ENCODE measurements around the gene PHYHD1.
A peak's percentile ranks its signal among the peaks of the same experiment; 100 is the strongest.

PHYHD1 gene

DNA sequence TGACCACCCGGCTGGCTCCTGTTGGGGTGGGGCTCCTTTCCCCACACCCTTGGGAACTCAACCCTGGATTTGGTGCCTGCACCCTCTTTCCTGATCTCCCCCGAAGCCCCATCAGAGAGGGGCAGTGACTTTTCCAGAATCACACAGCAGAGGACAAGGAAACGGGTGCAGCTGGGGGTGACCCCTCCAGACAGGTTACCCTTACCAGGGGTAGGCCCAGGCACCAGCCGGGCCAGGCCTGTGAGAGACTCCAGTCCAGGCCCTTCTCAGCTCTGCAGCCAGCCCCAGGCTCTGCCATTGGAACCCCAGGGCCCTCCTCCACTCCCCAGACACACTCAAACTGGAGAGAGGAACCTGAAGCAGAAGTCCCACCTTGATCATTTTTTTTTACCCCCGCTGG, 19.0 kb upstream of the PHYHD1 start:
- DNase-seq = no peak

DNA sequence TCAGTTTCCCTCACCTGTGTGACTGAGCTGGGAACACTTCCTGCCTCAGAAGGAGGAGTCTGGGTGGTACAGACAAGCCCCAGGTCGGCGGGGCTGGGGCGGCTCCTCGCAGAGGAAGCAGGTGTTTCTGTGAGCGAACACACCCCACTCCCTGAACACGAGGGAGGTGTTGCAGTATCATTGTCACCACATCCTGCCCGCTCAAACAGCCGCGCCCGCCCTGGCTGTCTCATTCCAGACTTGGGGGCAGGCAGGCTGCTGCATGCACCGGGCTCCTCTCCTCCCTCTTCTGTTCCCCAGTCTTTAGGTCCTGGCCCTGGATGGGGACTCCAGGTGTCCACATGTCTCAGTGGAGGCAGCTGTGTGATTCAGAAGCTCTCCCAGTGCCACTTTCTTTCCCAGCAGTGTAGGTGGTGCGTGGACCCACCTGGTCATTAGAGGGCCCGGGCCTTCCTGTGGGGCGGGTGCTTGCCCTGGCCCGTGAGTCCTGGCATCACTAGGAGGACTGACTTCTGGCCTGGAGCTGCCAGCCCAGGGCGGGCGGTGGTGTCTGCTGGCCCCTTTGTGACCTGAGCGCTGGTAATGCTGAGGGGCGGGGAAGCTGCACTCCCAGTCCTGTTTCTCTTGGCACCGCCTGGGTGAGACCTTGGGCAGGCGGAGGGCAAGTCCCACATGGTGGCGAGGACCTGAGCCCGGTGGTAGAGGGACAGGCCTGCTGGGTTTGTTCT, 18.3 kb upstream of the PHYHD1 start:
- no peak for DNase-seq

DNA sequence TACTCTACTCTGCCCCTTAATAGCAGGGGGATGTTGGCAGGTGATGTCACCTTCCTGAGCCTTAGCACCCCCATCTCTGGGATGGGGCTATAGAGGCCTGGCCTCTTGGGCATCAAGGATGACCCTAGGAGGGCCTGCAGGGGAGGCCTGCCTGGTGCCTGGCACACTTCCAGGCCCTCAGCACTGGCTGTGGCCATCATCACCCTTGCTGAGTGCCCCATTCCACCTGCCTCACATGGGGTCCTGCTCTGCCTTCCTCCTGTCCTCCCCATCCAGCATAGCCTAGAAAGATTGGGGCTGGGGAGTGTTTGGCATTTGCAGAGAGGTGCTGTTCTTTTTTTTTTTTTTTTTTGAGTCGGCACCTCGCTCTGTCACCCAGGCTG, 17.7 kb upstream of the PHYHD1 start:
- DNase-seq = no peak

DNA sequence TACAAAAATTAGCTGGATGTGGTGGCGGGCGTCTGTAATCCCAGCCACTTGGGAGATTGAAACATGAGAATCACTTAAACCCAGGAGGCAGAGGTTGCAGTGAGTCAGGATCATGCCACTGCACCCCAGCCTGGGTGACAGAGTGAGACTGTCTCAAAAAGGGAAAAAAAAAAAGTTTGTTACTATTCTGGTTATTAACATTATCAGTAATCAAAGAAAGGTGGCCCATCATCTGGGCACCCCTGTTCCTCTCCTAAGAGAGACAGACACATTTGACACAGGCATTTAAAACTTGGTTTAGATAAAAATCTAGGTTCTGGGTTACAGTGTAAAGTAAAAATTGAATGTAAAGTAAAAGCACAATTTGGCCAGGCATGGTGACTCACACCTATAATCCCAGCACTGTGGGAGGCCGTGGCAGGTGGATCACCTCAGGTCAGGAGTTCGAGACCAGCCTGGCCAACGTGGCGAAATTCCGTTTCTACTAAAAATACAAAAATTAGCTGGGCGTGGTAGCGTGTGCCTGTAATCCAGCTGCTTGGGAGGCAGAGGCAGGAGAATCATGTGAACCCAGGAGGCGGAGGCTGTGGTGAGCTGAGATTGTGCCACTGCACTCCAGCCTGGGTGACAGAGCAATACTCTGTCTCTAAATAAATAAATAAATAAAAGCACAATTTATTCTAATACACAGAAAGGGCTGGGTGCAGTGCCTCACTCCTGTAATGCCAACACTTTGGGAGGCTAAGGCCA, 16.7 kb upstream of the PHYHD1 start:
- DNase-seq = peak; percentile 32

DNA sequence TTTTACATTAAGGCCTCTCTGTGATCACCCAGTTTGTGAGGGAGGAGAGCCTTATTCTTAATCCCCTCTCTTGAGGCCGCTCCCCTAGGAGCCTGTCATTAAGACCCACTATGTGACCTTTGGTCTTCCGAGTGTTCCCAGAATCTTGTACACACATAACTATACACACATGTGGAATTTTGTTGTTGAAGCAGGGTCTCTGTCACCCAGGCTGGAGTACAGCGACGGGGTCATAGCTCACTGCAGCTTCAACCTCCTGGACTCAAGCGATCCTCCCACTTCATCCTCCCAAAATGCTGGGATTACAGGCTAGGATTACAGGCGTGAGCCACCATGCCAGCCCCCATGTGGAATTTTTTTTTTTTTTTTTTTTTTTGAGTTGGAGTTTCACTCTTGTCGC, 14.8 kb upstream of the PHYHD1 start:
- DNase-seq = no peak

DNA sequence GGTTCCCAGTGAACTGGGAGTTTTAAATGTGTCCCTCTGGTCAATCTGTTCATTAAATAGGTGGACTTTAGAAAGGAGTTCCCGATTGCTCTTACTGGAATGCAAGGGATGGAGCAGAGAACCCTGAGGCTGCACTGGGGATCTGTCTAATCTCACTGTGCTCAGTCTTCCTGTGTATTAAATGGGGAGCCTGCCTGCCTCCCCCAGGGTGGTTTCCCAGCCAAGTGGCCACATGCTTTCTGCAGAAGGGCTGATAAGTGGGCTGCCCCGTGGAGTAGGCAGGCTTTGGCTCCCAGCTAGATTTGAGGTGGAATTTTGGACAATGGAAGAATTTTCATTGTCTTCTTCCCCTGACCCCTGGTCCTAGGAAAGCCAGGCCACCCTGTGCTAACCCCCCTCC, 14.0 kb upstream of the PHYHD1 start:
- no peak for DNase-seq

DNA sequence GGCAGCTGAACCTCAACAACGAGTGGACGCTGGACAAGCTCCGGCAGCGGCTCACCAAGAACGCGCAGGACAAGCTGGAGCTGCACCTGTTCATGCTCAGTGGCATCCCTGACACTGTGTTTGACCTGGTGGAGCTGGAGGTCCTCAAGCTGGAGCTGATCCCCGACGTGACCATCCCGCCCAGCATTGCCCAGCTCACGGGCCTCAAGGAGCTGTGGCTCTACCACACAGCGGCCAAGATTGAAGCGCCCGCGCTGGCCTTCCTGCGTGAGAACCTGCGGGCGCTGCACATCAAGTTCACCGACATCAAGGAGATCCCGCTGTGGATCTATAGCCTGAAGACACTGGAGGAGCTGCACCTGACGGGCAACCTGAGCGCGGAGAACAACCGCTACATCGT, 12.4 kb upstream of the PHYHD1 start:
- no peak for DNase-seq

DNA sequence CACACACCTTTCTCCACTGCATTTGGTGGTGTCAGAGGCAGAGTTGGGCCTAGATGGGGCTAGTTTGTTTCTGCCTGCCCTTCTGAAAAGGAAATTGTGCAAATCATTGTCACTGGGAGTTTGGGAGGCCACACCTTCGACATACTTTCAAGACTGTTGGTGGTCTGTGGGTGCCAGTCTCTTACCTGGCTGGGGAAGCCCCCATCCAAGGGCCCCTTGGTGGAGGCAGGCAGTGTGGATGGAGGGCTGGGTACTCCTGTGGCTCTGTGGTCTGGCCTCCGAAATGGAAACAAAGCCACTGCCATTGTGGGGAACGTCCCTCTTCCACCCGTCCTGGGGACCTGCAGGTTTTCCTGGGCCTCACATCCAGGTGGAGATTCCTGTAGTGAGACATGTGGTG, 10.9 kb upstream of the PHYHD1 start:
- no peak for DNase-seq

DNA sequence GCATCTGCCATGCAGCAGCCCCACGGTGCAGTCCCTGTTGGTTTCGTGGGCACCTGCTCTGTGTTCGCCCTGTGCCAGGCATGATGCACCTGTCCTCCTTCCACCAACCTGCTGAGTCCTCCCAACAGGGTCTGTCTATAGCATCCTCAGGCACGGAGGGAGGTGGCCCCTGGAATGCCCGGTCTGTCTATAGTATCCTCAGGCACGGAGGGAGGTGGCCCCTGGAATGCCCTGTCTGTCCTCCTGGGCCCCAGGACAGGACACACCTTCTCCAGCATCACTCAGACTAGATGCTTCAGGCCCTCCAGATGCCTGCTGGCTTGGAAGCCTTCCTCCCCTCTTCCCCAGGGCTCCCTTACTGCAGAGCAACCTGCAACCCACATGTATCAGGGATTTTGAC, 9.9 kb upstream of the PHYHD1 start:
- no peak for DNase-seq

DNA sequence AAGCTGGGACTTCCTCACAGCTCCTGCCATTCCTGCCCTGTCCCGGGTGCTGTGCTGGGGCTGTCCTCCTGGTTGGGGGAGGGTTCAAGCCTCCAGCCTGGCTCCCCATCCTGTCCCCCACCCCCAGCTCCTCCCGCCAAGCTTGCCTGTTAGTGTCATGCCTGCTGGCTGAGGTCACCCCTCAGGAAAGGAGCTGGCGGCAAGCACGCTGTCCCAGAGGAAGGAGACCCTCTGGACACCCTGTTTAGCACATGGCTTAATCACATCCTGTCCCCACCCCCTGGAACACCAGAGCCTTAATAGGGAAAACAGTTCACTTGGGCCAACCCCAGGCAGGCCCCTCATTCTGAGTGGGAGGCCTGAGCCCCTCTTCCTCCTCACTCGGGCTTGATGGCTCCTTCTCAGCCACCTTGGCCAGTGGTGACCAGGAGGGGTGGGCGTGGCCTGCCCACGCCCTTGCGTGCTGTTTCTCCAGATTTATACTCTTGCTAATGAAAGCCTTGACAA, 9.2 kb upstream of the PHYHD1 start:
- peak; percentile 94 for DNase-seq

DNA sequence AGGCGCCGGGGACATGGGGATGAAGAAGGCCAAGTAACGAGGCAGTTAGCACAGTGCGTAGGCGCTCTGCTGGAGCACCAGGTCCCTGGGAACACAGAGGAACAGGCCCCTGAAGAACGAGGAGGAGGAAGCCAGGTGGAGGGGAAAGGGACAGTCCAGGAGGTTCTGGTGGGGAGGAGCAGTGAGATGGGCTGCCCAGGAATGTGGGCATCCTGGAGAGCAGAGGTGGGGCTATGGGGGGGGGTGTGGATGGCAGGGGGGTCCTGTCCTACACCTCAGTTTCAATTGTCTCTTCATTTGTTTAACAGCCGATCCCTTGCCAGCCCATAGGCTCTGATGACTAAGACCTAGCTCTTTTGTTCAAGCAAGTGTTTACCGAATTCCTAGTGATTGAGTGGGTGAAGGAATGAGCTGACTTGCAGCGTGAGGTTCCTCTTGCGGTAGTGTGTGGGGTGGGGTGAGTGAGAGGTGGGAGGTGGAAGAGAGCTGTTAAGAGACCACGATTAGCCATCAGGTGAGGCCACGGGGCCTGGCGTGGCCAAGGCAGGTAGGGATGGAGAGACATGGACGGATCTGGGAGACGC, 8.4 kb upstream of the PHYHD1 start:
- peak; percentile 87 for DNase-seq

DNA sequence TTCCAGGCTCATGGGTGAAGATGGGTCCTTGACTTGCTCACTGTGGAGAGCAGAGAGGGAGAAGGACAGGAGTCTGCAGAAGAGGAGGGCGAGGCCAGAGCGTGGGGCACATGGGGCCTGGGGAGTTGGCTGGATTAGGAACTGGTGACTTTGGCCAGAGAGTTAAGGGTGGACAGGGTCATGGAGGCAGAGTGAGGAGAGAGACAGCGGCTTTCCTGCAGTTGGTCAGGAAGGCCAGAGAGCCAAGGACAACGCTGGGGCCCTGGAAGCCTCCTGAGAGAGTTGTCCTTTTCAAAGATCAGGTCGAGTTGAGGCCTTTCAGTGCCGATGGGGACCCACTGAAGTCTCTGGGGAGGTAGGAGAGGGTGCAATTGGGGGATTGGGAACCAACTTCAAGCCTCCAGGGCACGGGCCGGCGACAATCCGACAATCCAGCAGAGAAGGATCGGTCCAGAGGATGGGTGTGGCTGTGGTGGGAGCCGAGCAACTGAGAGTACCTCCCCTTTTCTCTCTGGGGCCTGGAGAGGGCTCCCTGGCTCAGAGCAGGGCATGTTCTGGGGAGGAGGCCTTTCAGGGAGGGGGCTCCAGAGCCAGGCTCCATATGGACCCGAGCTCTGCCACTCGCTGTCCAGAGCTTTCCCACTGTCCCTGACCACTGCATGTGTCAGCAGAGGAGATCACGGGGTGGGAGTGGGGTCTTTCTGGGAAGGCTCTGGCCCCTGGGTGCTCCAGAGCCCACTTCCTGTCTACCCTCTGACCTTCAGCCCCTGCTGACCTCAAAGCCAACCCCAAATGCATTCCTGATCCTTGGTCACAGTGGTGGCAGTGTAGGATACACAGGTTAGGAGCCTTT, 7.5 kb upstream of the PHYHD1 start:
- no peak for DNase-seq

DNA sequence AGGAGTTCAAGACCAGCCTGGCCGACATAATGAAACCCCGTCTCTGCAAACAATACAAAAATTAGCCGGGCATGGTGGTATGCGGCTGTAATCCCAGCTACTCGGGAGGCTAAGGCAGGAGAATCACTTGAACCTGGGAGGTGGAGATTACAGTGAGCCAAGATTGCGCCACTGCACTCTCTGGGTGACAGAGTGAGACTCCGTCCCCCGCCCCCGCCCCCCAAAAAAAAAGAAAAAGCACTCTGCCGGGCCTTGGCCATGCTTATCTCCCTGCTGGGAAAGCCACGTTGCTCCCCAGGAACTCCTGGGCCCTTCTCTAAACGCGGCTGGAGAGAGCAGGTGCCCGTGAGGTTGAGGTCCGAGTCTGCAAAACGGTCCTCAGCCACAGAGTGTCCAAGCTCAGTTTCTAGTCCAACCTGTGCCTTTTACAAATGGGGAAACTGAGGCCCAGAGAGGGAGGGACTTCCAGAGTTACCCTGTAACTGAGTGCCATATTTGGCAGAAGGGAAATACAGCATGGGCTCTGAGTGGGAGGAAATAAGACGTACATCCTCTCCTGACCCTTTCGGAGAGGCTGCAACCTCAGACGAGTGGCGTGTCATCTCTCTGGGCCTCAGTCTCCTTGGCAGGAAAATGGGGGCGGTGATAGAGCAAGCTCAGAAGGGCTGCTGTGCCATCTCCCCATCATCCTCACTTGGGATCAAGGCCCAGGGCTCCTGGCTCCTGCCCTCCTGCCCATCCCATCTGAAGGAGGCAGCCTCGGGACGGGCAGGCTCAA, 6.6 kb upstream of the PHYHD1 start:
- no peak for DNase-seq

DNA sequence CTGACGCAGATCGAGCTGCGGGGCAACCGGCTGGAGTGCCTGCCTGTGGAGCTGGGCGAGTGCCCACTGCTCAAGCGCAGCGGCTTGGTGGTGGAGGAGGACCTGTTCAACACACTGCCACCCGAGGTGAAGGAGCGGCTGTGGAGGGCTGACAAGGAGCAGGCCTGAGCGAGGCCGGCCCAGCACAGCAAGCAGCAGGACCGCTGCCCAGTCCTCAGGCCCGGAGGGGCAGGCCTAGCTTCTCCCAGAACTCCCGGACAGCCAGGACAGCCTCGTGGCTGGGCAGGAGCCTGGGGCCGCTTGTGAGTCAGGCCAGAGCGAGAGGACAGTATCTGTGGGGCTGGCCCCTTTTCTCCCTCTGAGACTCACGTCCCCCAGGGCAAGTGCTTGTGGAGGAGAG, 4.6 kb upstream of the PHYHD1 start:
- no peak for DNase-seq

DNA sequence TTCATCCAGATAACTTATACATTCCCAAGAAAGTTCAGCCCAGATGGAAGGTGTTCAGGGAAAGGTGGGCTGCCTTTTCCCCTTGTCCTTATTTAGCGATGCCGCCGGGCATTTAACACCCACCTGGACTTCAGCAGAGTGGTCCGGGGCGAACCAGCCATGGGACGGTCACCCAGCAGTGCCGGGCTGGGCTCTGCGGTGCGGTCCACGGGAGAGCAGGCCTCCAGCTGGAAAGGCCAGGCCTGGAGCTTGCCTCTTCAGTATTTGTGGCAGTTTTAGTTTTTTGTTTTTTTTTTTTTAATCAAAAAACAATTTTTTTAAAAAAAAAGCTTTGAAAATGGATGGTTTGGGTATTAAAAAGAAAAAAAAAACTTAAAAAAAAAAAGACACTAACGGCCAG, 4.0 kb upstream of the PHYHD1 start:
- DNase-seq = no peak

DNA sequence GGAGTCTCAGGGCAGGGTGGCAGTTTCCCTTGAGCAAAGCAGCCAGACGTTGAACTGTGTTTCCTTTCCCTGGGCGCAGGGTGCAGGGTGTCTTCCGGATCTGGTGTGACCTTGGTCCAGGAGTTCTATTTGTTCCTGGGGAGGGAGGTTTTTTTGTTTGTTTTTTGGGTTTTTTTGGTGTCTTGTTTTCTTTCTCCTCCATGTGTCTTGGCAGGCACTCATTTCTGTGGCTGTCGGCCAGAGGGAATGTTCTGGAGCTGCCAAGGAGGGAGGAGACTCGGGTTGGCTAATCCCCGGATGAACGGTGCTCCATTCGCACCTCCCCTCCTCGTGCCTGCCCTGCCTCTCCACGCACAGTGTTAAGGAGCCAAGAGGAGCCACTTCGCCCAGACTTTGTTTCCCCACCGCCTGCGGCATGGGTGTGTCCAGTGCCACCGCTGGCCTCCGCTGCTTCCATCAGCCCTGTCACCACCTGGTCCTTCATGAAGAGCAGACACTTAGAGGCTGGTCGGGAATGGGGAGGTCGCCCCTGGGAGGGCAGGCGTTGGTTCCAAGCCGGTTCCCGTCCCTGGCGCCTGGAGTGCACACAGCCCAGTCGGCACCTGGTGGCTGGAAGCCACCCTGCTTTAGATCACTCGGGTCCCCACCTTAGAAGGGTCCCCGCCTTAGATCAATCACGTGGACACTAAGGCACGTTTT, 3.5 kb upstream of the PHYHD1 start:
- DNase-seq = peak; percentile 69

DNA sequence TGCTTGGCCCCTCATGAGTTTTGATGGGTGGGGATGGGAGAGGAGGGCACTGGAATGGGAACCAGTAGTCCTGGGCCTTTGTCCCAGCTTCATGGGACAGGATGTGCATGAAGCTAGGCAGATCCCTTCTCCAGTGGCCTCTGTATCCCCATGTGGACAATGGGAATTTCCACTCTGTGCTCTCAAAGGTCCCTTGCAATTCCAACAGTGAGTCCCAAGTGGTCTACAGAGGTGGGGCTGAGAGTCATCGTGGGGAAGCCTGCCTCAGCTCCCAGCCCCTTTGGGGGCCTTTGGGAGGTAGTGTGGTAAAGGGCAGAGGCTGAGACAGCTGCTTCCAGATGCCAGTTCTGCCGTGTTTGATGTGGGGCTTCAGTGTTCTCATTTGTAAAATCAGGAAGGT, 1.9 kb upstream of the PHYHD1 start:
- no peak for DNase-seq

DNA sequence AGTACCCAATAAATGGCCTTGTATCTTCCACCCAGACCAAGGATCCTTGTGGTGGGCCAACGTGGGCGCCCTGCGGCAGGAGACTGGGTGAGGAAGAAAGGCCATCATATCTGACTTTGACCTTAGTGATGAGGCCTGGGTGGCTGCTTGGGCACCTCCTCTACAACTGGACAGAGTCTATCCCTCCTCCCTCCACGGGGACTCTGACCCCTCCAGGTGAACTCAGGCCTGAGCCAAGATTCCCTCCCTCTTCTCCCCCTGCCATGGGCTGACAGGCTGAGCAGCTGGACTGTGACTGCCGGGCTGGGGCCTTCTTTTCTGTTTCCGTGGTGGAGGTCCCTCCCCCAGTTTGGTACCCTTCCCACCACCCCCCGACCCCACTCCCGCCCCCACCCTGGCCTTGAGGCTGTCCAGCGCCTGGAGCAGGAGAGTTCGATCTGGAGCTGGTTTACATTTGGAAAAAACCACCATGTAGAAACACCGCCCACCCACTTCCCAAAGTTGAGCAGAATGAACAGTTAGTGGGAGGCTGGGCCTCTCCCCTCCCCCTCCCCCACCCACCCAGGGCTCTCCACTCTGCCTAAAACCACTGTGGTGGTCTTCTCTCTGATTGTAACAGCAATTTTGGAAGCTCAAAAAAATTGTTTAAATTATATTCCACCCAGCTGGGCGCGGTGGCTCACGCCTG, 1.2 kb upstream of the PHYHD1 start:
- DNase-seq = no peak

DNA sequence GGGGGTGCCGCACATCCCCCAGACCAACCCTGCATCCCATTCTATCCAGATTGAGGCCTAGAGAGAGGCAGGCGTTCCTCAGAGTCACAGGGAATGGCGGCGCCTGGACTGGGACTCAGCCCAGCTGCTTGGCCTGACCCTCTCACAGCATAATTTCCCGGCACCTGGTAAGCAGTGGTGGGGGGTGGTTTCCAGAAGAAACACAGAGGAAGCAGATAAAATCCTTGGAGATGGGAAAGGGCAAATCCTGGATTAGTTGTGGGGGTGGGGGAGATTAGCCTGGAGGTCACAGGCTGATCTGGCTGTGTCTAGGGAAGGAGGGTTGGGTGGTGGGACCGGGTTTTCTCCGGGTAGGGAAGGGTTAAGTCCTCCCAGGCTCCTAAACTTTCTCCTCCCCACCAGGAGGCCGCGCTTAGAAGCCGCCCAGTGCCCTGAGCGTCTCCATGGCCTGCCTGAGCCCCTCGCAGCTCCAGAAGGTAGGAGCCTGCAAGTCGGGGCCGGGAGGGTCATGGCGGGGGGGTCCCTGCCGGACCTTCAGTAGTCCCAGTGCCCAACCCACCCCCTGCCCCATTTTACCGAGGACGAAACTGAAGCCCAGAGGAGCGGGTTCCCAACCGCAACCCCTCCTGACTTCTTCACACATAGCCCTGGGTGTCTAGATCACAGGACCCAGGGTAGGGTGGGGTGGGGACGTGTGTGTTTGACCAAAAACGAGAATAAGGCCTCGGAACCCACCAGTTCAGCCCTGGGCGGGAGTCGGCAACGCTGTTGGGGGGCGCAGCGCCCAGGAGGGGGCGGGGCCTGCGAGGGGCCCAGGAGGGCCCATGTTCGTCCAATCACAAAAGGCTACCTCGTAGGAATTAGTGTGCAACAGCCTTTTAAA, 1.3 kb downstream of the PHYHD1 start:
- DNase-seq = peak; percentile 67

DNA sequence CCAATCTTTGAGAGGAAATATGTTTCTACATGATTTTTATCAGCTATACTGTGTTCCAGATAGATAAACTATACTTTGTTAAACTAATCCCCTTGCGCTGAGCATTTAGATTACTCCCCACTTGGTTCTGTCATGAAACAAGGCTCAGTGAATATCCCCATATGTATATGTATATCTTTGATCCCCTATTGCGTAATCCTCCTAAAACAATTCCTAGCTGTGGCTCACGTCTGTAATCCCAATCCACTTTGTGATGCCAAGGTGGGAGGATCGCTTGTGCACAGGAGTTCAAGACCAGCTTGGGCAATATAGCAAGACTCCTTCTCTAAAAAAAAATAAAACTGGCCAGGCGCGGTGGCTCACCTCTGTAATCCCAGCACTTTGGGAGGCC, 2.7 kb downstream of the PHYHD1 start:
- no peak for DNase-seq
